HG02610 (cell line): Measurements from ENCODE around the gene PBLD.
A peak's percentile ranks its signal among the peaks of the same experiment; 100 is the strongest.

Source experiments
- ATAC-seq: cut with Tn5 transposase; IDR thresholded peaks from one replicate; pipeline ENCODE4 v1.9.1; 2021; ENCODE audit warnings: mild to moderate bottlenecking, moderate library complexity; ENCODE audit not compliant: unreplicated experiment

The PBLD gene

DNA sequence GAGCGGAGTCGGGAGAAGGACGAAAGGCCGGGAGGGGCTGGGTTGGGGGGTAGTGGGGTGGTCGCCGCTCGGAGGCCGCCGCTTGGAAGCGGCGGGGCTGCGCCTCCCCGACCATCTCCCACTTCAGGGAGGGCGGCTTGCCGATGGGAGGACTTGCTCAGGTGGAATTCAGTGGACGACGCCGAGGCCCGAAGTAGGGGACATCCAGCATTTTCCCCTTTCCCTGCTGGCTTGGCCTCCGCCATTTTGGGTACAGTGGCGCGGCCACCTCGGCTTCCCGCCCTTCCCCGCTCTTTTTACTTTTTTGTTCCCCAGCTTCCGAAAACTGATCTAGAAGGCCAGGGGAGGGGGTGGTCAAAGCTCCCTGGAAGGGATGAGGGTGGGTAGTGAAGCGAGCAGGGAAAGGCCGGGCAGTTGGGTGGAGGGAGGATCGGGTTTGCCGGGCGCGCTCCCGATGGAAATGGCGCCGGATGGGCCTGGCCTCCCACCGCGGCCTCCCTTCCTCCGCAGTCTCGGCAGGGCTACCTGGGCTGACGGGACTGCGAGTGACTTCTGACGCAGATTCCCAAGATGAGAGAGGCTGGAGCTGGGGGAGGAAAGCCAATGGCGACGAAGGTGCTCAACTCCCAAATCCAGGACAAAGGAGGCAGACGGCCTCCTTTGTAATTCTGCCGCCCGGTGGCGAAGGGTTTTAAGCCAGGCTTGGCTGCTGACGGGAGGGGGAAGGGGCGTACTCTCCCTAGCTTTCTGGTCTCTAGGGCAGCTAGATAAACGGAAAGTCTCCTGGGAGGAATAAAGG, at the start of gene PBLD:
TSS of gene PBLD (minus strand) at position 670 of the 799 bp plus-strand sequence. CDS start 26,084 bp downstream, outside the sequence.
- ATAC-seq = peak; percentile 20

DNA sequence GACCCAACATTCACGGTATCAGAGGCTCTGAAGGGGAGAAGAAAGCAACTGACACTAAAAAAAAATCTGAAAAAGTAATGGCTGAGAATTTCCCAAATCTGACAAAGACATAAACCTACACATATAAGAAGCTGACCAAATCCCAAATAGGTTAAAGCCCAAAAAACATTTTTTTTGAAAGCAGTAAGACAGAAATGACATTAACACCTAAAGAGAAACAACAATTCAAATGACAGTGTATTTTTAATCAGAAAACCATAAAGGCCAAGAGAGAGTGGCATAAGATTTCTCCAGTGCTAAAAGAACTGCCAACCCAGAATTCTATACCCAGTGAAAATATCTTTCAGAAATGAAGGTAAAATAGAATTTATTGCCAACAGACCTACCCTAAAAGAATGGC, 38.9 kb upstream of the PBLD start:
- ATAC-seq = no peak

DNA sequence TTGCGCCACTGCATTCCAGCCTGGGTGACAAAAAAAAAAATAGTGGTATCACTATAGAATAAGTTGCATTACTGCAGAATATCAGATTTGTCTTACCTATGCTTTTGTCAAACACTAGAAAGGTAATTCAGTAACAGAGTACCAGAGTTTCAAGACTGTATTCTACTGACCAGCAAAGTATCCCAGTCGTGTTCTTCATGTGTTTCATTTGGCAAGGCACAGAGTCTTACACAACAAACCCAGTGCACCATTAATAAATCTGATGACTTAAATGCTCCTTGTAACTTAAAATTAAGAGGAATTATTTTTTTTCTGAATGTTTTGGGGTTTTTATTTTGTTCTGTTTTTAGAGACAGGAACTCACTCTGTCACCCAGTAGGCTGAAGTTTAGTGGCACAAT, 34.4 kb upstream of the PBLD start:
- no peak for ATAC-seq

DNA sequence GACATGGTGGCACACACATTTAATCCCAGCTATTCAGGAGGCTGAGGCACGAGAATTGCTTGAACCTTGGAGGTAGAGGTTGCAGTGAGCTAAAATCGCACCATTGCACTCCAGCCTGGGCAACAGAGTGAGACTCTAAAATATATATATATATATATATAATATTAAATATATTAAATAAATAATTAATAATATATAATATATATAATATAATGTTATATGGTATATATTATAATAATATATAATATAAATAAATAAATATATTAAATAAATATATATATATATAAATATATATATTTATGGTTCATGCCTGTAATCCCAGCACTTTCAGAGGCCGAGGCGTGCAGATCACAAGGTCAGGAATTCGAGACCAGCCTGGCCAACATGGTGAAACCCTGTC, 33.9 kb upstream of the PBLD start:
- no peak for ATAC-seq

DNA sequence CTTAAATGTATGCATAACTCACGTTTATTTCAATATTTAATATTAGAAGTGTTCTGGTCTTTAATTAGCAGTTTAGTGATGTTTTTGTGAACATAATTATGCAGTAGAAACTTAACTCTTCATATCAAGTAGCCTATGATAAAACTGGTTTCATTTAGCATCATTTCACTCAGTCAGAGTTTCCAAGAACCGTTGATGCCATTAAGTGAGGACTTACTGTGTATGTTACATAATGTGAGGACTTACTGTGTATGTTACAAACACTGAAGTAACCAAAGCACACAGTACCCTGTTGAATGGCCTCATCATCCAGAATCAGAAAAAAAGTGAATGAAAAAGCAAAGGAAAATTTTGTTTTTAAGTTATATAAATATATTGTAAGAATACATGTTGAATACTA, 32.9 kb upstream of the PBLD start:
- no peak for ATAC-seq

DNA sequence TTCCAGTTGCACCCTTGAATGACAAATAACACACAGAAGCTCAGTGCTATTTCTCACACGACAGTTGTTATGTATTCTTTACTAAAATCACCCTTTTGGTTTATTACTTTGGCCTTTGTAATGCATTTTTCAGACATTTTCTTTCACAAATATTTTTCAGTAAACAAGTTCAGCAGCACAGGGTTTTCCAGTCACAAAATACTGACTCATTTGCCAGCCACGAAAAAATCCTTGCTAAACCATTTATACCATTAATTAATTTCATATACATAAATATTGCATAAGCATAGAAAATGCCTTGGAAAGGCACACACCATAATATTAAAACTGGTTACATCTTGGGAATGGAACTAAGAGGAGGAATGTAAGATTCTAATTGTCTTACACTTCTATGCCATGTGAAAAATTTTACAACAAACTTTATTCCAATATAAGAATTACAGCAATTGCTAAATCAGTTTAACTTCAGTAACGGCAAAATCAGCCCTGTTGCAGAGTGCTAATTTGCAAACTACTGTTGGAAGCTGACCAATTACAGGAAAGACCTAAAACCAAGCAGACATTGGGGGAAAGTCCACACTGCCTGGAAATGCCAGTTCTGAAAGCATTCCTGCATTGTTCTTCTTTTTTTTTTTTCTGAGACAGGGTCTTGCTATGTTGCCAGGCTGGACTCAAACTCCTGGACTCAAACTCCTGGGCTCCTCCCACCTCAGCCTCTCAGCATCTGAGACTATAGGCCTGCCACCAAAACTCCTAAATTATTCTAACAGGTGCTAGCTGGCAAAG, 31.6 kb upstream of the PBLD start:
- no peak for ATAC-seq

DNA sequence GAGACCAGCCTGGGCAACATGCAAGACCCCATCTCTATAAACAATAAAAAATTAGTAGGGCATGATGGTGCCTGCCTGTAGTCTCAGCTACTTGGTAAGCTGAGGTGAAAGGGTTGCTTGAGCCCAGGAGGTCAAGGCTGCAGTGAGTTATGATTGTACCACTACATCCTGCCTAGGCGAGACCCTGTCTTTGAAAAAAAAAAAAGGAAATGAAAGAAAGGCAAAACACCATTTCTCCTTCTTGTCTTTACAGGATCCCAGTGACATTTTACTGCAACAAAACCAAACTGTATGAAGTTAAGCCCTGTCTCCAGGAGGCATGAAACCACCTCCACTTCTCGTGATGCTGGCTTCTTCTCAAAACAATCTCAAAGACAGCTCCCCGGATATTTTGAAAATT, 29.9 kb upstream of the PBLD start:
- no peak for ATAC-seq

DNA sequence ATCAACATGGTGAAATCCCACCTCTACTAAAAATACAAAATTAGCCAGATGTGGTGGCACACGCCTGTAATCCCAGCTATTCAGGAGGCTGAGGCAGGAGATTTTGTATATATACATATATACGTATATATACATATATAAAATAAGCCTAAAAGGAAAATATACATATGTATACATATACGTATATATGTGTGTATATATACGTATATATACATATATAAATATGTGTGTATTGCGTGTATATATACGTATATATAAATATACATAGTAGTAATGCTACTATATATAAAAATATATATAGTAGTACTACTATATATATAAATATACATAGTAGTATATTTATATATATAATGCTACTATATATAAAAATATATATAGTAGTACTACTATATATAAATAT, 26.5 kb upstream of the PBLD start:
- ATAC-seq = no peak

DNA sequence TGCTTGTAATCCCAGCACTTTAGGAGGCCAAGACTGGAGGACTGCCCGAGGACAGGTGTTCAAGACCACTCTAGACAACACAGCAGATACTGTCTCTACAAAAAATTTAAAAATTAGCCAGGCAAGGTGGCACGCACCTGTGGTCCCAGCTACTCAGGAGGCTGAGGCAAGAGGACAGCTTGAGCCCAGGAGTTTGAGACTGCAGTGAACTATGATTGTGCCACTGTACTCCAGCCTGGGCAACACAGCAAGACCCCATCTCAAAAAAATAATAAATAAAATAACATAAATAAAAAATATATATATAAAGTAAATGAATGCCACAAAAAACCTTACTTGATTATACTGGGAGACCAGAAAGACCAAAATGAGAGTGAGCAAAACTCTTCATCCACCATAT, 20.8 kb upstream of the PBLD start:
- ATAC-seq = no peak

DNA sequence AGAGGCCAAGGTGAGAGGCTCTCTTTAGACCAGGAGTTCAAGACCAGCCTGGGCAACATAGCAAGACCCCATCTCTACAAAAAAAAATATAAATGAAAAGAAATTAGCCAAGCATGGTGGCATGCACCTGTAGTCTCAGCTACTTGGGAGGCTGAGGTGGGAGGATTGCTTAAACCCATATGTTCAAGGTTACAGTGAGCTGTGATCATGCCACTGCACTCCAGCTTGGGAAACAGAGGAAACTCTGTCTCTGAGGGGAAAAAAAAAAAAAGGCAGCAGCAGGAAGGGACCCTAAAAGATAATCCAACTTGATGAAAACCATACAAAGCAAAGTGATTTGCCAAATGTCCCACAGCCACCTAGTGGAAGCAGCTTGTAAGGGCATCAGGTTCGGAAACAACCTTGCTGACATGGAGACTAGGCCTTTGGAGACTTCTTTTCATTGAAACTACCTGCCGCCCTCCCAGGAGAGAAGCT, 15.6 kb upstream of the PBLD start:
- no peak for ATAC-seq

DNA sequence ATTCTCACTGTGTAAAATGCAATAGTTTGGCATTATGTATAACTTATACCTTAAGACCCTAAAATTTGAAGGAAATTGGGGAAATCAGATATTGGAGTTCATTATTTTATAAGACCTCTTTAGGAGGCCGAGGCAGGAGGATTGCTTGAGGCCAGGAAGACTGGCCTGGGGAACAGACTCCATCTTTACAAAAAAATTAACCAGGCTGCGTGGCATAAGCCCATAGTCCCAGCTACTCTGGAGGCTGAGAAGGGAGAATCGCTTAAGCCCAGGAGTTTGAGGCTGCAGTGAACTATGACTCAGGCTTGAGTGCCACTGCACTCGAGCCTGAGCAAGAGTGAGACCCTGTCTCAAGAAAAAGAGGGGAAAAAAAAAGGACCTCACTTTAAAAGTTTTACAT, 14.0 kb upstream of the PBLD start:
- ATAC-seq = no peak

DNA sequence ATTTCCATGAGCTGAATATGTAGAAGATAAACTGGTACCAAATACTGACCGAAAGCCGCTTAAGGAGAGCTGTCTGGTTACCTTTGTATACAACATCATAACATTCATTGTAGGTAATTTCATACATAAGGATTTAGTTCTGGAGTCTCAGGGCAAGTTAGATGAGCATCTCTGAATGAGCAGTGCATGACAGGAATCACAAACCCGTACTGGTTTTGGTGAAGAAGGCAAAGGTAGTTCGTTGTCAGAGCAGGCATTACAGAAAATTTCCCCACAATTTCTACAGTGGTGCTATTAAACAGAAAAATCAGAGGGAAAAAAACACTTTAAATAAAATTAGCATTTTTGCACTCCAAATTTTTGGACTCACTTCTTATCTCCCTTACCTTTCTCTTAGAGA, 12.9 kb upstream of the PBLD start:
- no peak for ATAC-seq

DNA sequence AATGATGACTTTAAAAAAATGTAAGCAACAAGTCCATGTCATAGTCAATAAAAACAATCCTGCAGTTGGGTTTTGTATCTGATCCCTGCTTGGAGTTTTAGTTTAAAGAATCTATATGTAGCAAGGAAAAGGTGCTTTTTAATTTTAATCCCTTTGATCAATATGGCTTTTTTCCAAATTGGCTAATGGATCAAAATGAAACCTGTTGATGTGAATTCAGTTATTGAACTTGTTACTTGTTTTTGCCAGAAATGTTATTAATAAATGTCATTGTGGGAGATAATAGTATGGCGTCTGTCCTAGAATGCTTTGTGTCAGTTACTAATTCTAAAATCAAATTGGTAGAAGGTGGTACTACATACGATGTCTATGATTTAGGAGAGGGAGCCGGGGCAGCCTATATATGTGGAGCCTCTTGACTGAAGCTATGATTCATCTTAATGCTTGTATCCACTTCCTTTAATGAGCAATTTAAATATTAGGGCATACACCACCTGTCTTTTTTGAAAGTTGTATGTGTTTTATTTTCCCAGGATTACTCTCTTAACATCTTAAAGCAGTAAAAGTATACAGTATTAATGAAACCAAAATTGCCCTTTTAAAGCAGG, 10.3 kb upstream of the PBLD start:
- no peak for ATAC-seq

DNA sequence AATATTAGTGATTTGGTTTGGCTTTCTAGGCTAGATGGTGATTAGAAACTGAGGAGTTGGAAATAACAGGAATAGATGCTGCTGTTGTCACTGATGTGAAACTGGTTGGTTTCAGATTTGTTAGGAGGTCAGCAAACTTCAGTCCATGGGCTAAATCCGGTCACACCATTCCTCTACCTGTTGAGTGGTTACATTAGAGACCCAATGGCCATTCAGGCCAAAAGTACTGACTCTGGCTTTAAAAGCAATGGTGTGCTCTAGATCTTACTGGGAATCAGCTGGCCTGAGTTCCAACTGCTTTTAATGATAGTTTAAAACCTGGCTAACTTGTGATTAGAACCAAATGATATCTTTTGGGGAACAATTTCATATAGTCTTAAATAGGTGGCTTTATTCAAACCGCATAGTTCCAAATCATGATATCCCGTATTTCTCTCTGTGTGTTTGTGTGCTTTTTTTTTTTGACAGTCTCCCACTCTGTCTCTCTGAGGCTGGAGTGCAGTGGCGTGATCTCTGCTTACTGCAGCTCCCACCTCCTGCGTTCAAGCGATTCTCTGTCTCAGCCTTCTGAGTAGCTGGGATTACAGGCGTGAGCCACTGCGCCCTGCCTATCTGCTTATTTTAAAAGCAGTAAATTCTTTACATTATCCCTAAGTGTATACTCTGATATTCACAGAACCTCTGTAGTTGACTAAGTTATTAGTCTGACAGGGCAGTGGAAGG, 7.8 kb upstream of the PBLD start:
- no peak for ATAC-seq

DNA sequence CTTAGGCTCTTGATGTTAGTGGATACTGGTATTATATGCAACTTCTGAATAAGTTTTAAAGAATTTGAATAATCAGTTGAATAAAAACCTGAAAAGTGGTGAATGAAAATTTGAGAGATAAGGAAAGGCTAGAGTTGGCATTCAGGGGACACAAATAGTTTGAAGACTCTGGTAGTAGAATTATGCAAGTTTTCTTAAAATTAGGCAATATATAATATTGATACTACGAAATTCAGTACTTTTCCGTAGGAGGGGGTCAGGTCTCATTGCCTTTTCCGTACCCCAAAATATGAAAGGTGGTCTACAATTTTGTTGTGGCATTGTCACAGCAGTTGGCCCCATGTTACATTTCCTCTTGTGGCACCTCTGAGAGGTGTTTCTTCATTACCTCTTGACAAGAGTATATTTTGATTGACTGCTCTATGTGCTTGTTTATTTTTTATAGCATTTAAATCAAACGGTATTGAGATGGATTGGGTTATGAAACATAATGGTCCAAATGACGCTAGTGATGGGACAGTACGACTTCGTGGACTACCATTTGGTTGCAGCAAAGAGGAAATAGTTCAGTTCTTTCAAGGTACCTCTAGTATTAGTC, 4.1 kb upstream of the PBLD start:
- no peak for ATAC-seq

DNA sequence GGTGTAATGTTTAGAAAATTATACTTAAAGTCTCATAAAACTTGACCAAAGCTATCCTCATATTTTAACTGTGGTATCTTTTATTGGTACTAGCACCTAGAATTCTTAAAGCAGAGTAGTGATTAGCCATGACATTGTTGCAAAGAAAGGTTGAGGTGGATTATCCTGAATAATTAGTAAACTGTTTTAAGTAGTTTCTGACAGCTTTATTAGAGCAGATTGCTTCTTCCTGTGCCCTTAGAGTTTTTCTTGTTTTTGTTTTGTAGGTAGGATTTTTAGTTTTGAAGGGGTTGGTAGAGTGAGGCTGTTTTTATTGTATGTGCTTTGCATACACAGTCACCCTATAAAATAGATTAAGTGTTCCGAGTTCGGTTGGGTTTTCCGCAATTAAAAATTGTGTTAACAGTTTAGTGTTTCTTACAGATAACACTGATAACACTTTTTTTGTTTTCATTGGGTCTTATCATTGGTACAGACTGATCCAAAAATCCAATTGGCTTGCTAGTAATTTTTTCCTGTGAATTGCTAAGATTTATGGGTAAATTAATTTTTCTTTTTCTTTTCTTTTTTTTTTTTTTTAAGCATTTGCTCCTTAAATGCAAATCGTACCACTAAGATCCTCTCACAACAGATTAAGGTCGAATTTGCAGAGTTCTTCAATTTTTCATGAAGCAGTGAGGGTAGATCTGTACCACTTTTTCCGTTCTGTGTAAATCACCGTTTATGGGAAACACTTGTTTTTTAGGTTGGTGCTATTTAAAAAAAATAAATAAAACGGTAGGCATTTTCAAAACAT, 2.1 kb upstream of the PBLD start:
- no peak for ATAC-seq

DNA sequence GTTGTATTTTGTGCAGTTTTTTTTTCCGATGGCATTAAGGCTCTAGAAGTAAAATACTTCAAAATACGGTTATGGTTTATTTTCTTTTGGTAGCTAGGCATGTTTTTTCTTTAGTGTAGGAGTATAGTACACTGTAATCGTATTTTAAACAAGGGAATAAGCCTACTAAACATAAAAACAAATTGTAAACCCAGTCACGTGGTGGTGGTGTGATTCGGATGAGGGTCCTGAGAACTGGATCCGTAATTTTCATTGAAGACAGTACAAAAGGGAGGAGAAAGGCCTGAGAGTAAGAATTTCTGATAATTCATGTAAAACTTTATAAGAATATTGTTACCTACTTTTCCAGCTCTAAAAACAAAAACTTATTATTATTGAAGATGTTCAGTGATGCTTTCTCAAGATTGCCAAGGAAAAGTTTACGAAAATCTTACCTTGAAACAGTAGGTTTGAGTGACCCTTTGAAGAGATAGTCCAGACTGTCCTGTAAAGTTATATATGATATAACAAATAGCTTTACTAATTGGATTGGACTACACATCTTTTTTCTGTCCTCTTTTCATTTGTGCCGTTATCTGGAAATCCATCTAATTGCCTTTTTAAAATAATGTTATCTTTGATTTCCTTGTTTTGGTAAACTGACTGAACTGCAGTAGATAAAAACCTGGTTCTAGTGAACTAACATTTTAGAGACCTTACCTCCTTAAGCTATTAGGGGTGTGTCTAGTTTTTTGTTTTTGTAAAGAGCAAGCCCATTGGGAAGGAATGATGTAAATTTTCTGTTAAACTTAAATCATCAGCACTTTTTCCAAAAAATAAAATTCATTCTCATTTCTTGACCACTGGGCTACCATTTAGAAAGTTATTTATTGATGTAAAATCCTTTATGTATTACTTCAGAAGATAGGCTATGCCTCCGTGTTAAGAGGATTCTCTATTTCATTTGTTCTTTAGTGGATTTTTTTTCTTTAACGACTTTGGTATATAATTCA, 1.0 kb upstream of the PBLD start:
- no peak for ATAC-seq

DNA sequence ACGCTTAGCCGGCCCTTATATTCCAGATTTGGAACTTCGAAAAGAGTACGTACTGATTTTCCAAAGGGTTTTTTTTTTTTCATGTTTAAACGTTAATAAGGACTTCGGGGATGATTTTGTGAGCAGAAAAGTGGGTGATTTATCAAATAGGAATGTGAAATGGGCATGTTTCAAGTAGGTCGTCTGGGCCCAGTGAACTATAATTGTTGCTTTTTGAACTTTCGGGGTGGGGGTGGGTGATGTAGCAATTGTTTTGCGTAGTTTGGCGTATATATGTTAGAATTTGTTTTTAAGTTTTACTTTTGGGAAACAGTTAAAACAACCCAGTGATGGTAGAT, 299 bp upstream of the PBLD start:
- no peak for ATAC-seq
